ENCODE results near the gene PRR5L.

The PRR5L gene

GRCh38 chr11:36380296-36381014 is 84.4 kb downstream of the PRR5L start:
- DNase-seq, result no peak

GRCh38 chr11:36381015-36381360 is 84.9 kb downstream of the PRR5L start:
- DNase-seq, result no peak

- no peak for DNase-seq
Measured at GRCh38 chr11:36383195-36383594, 87.1 kb downstream of the PRR5L start.

GRCh38 chr11:36385121-36385970 is 89.3 kb downstream of the PRR5L start:
- no peak for DNase-seq

- DNase-seq, result no peak
Measured at GRCh38 chr11:36386411-36386810, 90.3 kb downstream of the PRR5L start.

GRCh38 chr11:36388071-36388470 is 92.0 kb downstream of the PRR5L start:
- no peak for DNase-seq

GRCh38 chr11:36388951-36389350 is 92.9 kb downstream of the PRR5L start:
- no peak for DNase-seq

- no peak for DNase-seq
Measured at GRCh38 chr11:36389811-36390210, 93.7 kb downstream of the PRR5L start.

GRCh38 chr11:36390963-36391471 is 94.9 kb downstream of the PRR5L start:
- no peak for DNase-seq

- DNase-seq, result no peak
Measured at GRCh38 chr11:36392196-36392595, 96.1 kb downstream of the PRR5L start.

- DNase-seq, result no peak
Measured at GRCh38 chr11:36394056-36394455, 98.0 kb downstream of the PRR5L start.

GRCh38 chr11:36394926-36395325 is 98.8 kb downstream of the PRR5L start:
- no peak for DNase-seq

GRCh38 chr11:36395978-36396736 is 100.1 kb downstream of the PRR5L start:
- peak; percentile 88 for DNase-seq

- DNase-seq, result peak; percentile 37
Measured at GRCh38 chr11:36398231-36398953, 102.3 kb downstream of the PRR5L start.

- DNase-seq, result no peak
Measured at GRCh38 chr11:36399236-36399635, 103.1 kb downstream of the PRR5L start.

- DNase-seq, result no peak
Measured at GRCh38 chr11:36399745-36400144, 103.7 kb downstream of the PRR5L start.

GRCh38 chr11:36400766-36401455 is 104.8 kb downstream of the PRR5L start:
- no peak for DNase-seq

GRCh38 chr11:36402568-36403170 is 106.6 kb downstream of the PRR5L start:
- no peak for DNase-seq

- no peak for DNase-seq
Measured at GRCh38 chr11:36403661-36404060, 107.6 kb downstream of the PRR5L start.

GRCh38 chr11:36404831-36405230 is 108.7 kb downstream of the PRR5L start:
- DNase-seq, result no peak

- no peak for DNase-seq
Measured at GRCh38 chr11:36405585-36406367, 109.7 kb downstream of the PRR5L start.
